H9 (cell line): Measurements from ENCODE around the gene HMCN1. TPM values are rescaled to one million over a fixed set of nuclear protein-coding genes. Genes with fewer than 3 reads are reported as not detected.

Source experiments
- DNase-seq: peaks from one replicate; pipeline ENCODE4 v3.0.0-alpha.2; 2017
- H2AFZ ChIP-seq: one replicate; pipeline ENCODE4 v1.6.1; 2013; ENCODE audit warnings: mild to moderate bottlenecking, low read length, control low read depth, moderate library complexity
- H2AK5ac ChIP-seq: 2 replicates; pipeline ENCODE4 v1.6.1; 2013; ENCODE audit warnings: low read length, control low read depth, mixed read lengths; ENCODE audit not compliant: insufficient read length
- H2BK120ac ChIP-seq: one replicate; pipeline ENCODE4 v1.6.1; 2013; ENCODE audit warnings: low read depth, mild to moderate bottlenecking, low read length, control low read depth, inconsistent platforms; ENCODE audit not compliant: poor library complexity, severe bottlenecking
- H2BK12ac ChIP-seq: 2 replicates; pipeline ENCODE4 v1.6.1; 2013; ENCODE audit warnings: low read length, control low read depth, mixed read lengths, low read depth; ENCODE audit not compliant: insufficient read length
- H2BK15ac ChIP-seq: 2 replicates; pipeline ENCODE4 v1.6.1; 2013; ENCODE audit warnings: low read depth, low read length, control low read depth
- H2BK20ac ChIP-seq: one replicate; pipeline ENCODE4 v1.6.1; 2013; ENCODE audit warnings: low read depth, mild to moderate bottlenecking, low read length, control low read depth, inconsistent platforms; ENCODE audit not compliant: poor library complexity, severe bottlenecking
- H2BK5ac ChIP-seq: 2 replicates; pipeline ENCODE4 v1.6.1; 2013; ENCODE audit warnings: low read length, control low read depth, mixed read lengths; ENCODE audit not compliant: insufficient read length
- H3K14ac ChIP-seq: 2 replicates; pipeline ENCODE4 v1.6.1; 2013; ENCODE audit warnings: low read length, control low read depth; ENCODE audit not compliant: insufficient read depth
- H3K18ac ChIP-seq: 2 replicates; pipeline ENCODE4 v1.6.1; 2013; ENCODE audit warnings: low read depth, mild to moderate bottlenecking, mixed read lengths, low read length, control low read depth; ENCODE audit not compliant: insufficient read length
- H3K23ac ChIP-seq: 2 replicates; pipeline ENCODE4 v1.6.1; 2013; ENCODE audit warnings: low read length, control low read depth, mixed read lengths, low read depth; ENCODE audit not compliant: insufficient read length
- H3K23me2 ChIP-seq: 2 replicates; pipeline ENCODE4 v1.6.1; 2013; ENCODE audit warnings: low read depth, mild to moderate bottlenecking, mixed read lengths, low read length, control low read depth; ENCODE audit not compliant: insufficient read length, poor library complexity, severe bottlenecking
- H3K27ac ChIP-seq: 2 replicates; pipeline ENCODE4 v1.5.1; 2013; ENCODE audit warnings: low read length, control low read depth, mixed read lengths, low read depth; ENCODE audit not compliant: insufficient read length
- H3K27me3 ChIP-seq: 2 replicates; pipeline ENCODE4 v1.6.1; 2013; ENCODE audit warnings: low read length, control low read depth, inconsistent platforms; ENCODE audit not compliant: insufficient read depth
- H3K4ac ChIP-seq: 2 replicates; pipeline ENCODE4 v1.6.1; 2013; ENCODE audit warnings: low read depth, mild to moderate bottlenecking, control low read depth, inconsistent platforms, low read length, moderate library complexity
- H3K4me1 ChIP-seq: 2 replicates; pipeline ENCODE4 v1.6.1; 2013; ENCODE audit warnings: low read length, control low read depth, inconsistent platforms; ENCODE audit not compliant: insufficient read depth
- H3K4me2 ChIP-seq: 2 replicates; pipeline ENCODE4 v1.6.1; 2013; ENCODE audit warnings: low read length, control low read depth, mixed read lengths; ENCODE audit not compliant: insufficient read length, insufficient read depth
- H3K56ac ChIP-seq: 2 replicates; pipeline ENCODE4 v1.6.1; 2013; ENCODE audit warnings: low read depth, mild to moderate bottlenecking, mixed read lengths, low read length, control low read depth; ENCODE audit not compliant: insufficient read length
- H3K79me1 ChIP-seq: 2 replicates; pipeline ENCODE4 v1.6.1; 2013; ENCODE audit warnings: low read depth, mild to moderate bottlenecking, moderate library complexity, low read length, control low read depth, inconsistent platforms; ENCODE audit not compliant: insufficient read depth, poor library complexity, severe bottlenecking
- H3K79me2 ChIP-seq: 2 replicates; pipeline ENCODE4 v1.6.1; 2013; ENCODE audit warnings: low read length, control low read depth, inconsistent platforms; ENCODE audit not compliant: insufficient read depth
- H3K9ac ChIP-seq: 2 replicates; pipeline ENCODE4 v1.6.1; 2013; ENCODE audit warnings: low read length, control low read depth, mixed read lengths; ENCODE audit not compliant: insufficient read length; ENCODE audit errors: extremely low read depth
- H3K9me3 ChIP-seq: one replicate; pipeline ENCODE4 v1.6.1; 2013; ENCODE audit warnings: low read depth, low read length, inconsistent platforms; ENCODE audit not compliant: control insufficient read depth
- H3T11ph ChIP-seq: one replicate; pipeline ENCODE4 v1.6.1; 2013; ENCODE audit warnings: mild to moderate bottlenecking, low read length, control low read depth, inconsistent platforms
- H4K20me1 ChIP-seq: one replicate; pipeline ENCODE4 v1.6.1; 2013; ENCODE audit not compliant: control insufficient read depth, insufficient read length, insufficient read depth
- H4K5ac ChIP-seq: 2 replicates; pipeline ENCODE4 v1.6.1; 2013; ENCODE audit warnings: low read depth, mild to moderate bottlenecking, mixed read lengths, low read length, control low read depth; ENCODE audit not compliant: insufficient read length
- H4K8ac ChIP-seq: replicated peaks from 2 replicates; pipeline ENCODE4 v1.6.1; 2013; ENCODE audit warnings: low read length, control low read depth, mixed read lengths, low read depth; ENCODE audit not compliant: insufficient read length
- H4K91ac ChIP-seq: 2 replicates; pipeline ENCODE4 v1.6.1; 2013; ENCODE audit warnings: low read depth, mild to moderate bottlenecking, moderate library complexity, mixed read lengths, low read length, control low read depth; ENCODE audit not compliant: insufficient read length
- H3K27ac Mint-ChIP-seq, 3 experiments: 2 replicates in 2 of 3; 3 replicates in 1 of 3; pipeline ENCODE4 v1.8.0; 2020 to 2021; ENCODE audit warnings: mixed read lengths in 3 of 3, mild to moderate bottlenecking in 1 of 3, moderate library complexity in 1 of 3
- H3K27me3 Mint-ChIP-seq: 2 replicates; pipeline ENCODE4 v1.8.0; 2021; ENCODE audit warnings: low read depth, mild to moderate bottlenecking, moderate library complexity, mixed read lengths
- H3K36me3 Mint-ChIP-seq, 3 experiments: 2 replicates in 2 of 3; 3 replicates in 1 of 3; pipeline ENCODE4 v1.8.0; 2020 to 2021; ENCODE audit warnings: low read depth in 3 of 3, mixed read lengths in 3 of 3; ENCODE audit not compliant: insufficient read depth in 1 of 3
- H3K4me1 Mint-ChIP-seq, 2 experiments: 2 replicates each; pipeline ENCODE4 v1.8.0; 2020; ENCODE audit warnings: mixed read lengths in 2 of 2
- H3K4me3 Mint-ChIP-seq, 2 experiments: 2 replicates in 1 of 2; 3 replicates in 1 of 2; pipeline ENCODE4 v1.8.0; 2020 to 2021; ENCODE audit warnings: mild to moderate bottlenecking in 2 of 2, mixed read lengths in 2 of 2, moderate library complexity in 1 of 2
- H3K9me3 Mint-ChIP-seq, 2 experiments: 2 replicates in 1 of 2; 3 replicates in 1 of 2; pipeline ENCODE4 v1.8.0; 2020; ENCODE audit warnings: mild to moderate bottlenecking in 2 of 2, mixed read lengths in 2 of 2, moderate library complexity in 1 of 2
- WGBS: extraction: QIAGEN DNeasy Blood & Tissue Kit; methylation state at CpG from one replicate; pipeline ENCODE4 v1.1.7; 2013; ENCODE audit warnings: missing lambda C conversion rate, low lambda C conversion rate, mixed read lengths; ENCODE audit not compliant: insufficient read length; ENCODE audit errors: extremely low coverage; 5-methylcytosine and 5-hydroxymethylcytosine counted together
- total RNA-seq: library from RNA; stranded (reverse); gene quantifications from 2 replicates; pipeline ENCODE4 v1.2.1, GENCODE V29; 2021
- TF ChIP-seq, protein P1 (sequence below): fragments of 200-600 bp; sonication (generic); conservative IDR thresholded peaks from 3 replicates; pipeline ENCODE4 v1.8.0; 2021; ENCODE audit warnings: antibody characterized with exemption, mild to moderate bottlenecking

Gene HMCN1
- total RNA-seq, 1 experiment from 2014 or later: 3.3 TPM

DNA sequence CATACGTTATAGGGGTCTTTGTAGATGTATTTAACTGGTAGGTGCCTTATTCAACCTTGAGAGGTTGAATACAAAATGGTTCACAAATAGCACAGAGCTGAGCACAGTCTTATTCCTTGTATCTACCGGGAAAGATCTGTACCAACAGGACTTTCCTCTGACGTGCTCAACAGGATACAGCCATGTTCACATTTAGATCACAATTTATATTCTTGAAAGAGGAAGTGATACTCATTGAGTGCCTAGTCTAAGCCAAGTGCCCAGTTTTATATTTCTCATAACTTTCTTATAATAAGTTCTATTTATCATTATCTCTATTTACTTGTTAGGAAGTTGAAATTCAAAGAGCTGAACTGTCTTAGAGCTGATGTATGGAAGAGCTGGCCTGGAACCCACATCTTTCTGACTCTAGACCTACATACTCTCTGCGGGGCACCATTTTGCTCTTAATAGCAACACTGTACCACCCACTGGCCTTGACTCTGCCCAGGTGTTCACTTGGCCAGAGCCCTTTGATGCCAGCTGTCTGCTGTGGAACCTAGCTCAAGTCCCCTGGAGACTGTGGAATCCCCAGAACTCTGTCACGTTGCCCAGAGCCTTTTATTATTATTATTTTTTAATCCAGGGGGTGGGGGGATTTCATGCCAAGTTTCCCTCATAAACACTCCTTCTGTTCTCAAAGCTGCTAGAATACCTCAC, 484.6 kb downstream of the HMCN1 start:
- no peak overlapping the region for H3K4ac ChIP-seq
- H3K14ac ChIP-seq: no peak overlapping the region
- no CpG with 5 or more reads among the region's 5 CpGs for WGBS
- DNase-seq: no peak
- no peaks in the 10 kb centered on the region for H4K20me1 ChIP-seq
- no peak overlapping the region for H3T11ph ChIP-seq
- H3K23ac ChIP-seq: no peak overlapping the region
- no peak overlapping the region for H3K18ac ChIP-seq
- H3K27ac ChIP-seq: no peak overlapping the region
- no peak overlapping the region for H3K9ac ChIP-seq
- no peak overlapping the region for H2BK120ac ChIP-seq
- Mint-ChIP-seq H3K27ac (no peak overlapping the region), H3K4me3 (no peak overlapping the region), H3K4me1 (peaks cover 0 to 2% of the 10 kb centered on the region in 2 experiments; a peak in 1 of 4 replicates), H3K36me3 (no peaks in the 10 kb centered on the region; a peak in 2 of 7 replicates), H3K27me3 (no peaks in the 10 kb centered on the region), H3K9me3 (peaks cover 0 to 4% of the 10 kb centered on the region in 2 experiments; a peak in 1 of 5 replicates)
- H4K91ac ChIP-seq: no peak overlapping the region
- H2BK20ac ChIP-seq: no peak overlapping the region
- H2BK12ac ChIP-seq: no peak overlapping the region
- no peaks in the 10 kb centered on the region for H3K27me3 ChIP-seq
- no peaks in the 10 kb centered on the region for H3K4me1 ChIP-seq
- no peak overlapping the region for H2AK5ac ChIP-seq
- no peaks in the 10 kb centered on the region for H3K23me2 ChIP-seq
- no peak overlapping the region for H2AFZ ChIP-seq
- no peak overlapping the region for H2BK15ac ChIP-seq
- TF ChIP-seq, protein P1, sequence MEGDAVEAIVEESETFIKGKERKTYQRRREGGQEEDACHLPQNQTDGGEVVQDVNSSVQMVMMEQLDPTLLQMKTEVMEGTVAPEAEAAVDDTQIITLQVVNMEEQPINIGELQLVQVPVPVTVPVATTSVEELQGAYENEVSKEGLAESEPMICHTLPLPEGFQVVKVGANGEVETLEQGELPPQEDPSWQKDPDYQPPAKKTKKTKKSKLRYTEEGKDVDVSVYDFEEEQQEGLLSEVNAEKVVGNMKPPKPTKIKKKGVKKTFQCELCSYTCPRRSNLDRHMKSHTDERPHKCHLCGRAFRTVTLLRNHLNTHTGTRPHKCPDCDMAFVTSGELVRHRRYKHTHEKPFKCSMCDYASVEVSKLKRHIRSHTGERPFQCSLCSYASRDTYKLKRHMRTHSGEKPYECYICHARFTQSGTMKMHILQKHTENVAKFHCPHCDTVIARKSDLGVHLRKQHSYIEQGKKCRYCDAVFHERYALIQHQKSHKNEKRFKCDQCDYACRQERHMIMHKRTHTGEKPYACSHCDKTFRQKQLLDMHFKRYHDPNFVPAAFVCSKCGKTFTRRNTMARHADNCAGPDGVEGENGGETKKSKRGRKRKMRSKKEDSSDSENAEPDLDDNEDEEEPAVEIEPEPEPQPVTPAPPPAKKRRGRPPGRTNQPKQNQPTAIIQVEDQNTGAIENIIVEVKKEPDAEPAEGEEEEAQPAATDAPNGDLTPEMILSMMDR: no peak
- no peak overlapping the region for H4K5ac ChIP-seq
- H3K9me3 ChIP-seq: no peaks in the 10 kb centered on the region
- no peaks in the 10 kb centered on the region for H3K79me2 ChIP-seq
- H2BK5ac ChIP-seq: no peak overlapping the region
- no peak overlapping the region for H4K8ac ChIP-seq
- no peak overlapping the region for H3K56ac ChIP-seq
- no peak overlapping the region for H3K4me2 ChIP-seq
- H3K79me1 ChIP-seq: no peaks in the 10 kb centered on the region
